Hepatocyte (in vitro differentiated cells): ENCODE results near the gene PKP1.

Experiments used
- EZH2 ChIP-seq: fragments of 200-600 bp; sonication (generic); IDR thresholded peaks from 2 replicates; pipeline ENCODE4 v1.6.1; 2016; ENCODE audit warnings: antibody characterized with exemption, mild to moderate bottlenecking, borderline replicate concordance
- TF ChIP-seq, protein P1 (sequence below): fragments of 200-600 bp; sonication (generic); IDR thresholded peaks from 2 replicates; pipeline ENCODE4 v1.5.1; 2016; ENCODE audit warnings: antibody characterized with exemption, mild to moderate bottlenecking; ENCODE audit not compliant: poor library complexity

DNA sequence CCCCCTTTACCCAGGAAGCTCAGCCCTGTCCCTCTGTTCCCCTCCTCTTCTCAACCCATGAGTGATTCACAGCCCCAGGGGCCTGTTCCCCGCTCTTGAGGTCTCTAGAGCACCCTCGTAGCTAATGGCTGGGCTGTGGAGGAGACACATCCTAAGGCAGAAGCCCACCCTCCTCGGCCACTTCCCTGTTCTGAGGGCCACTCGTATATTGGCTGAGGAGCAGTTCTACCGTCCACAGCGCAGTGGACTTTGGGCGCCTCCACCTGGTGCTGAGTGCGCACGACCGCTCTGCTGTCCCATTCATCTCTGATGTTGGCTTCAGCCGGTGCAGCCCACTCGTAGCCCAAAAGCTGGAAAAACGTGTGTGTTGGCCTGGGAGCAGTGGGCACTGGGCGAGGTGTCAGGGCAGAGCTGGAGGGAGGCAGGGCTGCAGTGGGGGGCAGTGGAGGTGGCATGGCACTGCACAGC lies 24.5 kb upstream of the PKP1 start:
- TF ChIP-seq, protein P1, sequence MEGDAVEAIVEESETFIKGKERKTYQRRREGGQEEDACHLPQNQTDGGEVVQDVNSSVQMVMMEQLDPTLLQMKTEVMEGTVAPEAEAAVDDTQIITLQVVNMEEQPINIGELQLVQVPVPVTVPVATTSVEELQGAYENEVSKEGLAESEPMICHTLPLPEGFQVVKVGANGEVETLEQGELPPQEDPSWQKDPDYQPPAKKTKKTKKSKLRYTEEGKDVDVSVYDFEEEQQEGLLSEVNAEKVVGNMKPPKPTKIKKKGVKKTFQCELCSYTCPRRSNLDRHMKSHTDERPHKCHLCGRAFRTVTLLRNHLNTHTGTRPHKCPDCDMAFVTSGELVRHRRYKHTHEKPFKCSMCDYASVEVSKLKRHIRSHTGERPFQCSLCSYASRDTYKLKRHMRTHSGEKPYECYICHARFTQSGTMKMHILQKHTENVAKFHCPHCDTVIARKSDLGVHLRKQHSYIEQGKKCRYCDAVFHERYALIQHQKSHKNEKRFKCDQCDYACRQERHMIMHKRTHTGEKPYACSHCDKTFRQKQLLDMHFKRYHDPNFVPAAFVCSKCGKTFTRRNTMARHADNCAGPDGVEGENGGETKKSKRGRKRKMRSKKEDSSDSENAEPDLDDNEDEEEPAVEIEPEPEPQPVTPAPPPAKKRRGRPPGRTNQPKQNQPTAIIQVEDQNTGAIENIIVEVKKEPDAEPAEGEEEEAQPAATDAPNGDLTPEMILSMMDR: no peak
- TF ChIP-seq EZH2: no peak
